ENCODE measurements around the gene ARHGAP31. TPM values are rescaled to one million over a fixed set of nuclear protein-coding genes. Genes with fewer than 3 reads are reported as not detected.

ARHGAP31 gene
- total RNA-seq, 4 donors from 2014 or later, result 19.8 to 28.7 (median 22.6) TPM

GRCh38 chr3:119290613-119291012, 3.6 kb upstream of the ARHGAP31 start:
- no peak for ATAC-seq
- Histone ChIP-seq H3K4me3 (no peak overlapping the region), H3K4me1 (peaks cover 0 to 20% (median 5%) of the 10 kb centered on the region in 3 donors), H3K9me3 (peaks cover 0 to 4% (median 0%) of the 10 kb centered on the region in 3 donors), H3K27me3 (no peaks in the 10 kb centered on the region), H3K36me3 (no peaks in the 10 kb centered on the region), H3K27ac (no peak overlapping the region)
- TF ChIP-seq POLR2A (IDR thresholded peaks at IDR 0.05), result no peak
- no peak for TF ChIP-seq CTCF (IDR thresholded peaks at IDR 0.05)
- TF ChIP-seq POLR2AphosphoS5 (IDR thresholded peaks at IDR 0.05), result no peak
- TF ChIP-seq EP300 (IDR thresholded peaks at IDR 0.05), result no peak

GRCh38 chr3:119291062-119291700, 3.0 kb upstream of the ARHGAP31 start:
- no peak overlapping the region for H3K27ac ChIP-seq
- no peak for ATAC-seq
- H3K36me3 ChIP-seq, result no peaks in the 10 kb centered on the region
- whole genome bisulfite sequencing, 2 donors (ENCODE audit: low coverage in 1 of 2), result 83 to 84% methylated on average over 6 to 7 of the region's 7 CpGs
- peaks cover 0 to 25% (median 6%) of the 10 kb centered on the region in 3 donors for H3K4me1 ChIP-seq
- H3K9me3 ChIP-seq, result peaks cover 0 to 4% (median 0%) of the 10 kb centered on the region in 3 donors
- no peak overlapping the region for H3K4me3 ChIP-seq
- H3K27me3 ChIP-seq, result no peaks in the 10 kb centered on the region
- no peak for TF ChIP-seq EP300 (IDR thresholded peaks at IDR 0.05)
- TF ChIP-seq CTCF (IDR thresholded peaks at IDR 0.05), result no peak
- TF ChIP-seq POLR2A (IDR thresholded peaks at IDR 0.05), result no peak
- TF ChIP-seq POLR2AphosphoS5 (IDR thresholded peaks at IDR 0.05), result no peak

DNA sequence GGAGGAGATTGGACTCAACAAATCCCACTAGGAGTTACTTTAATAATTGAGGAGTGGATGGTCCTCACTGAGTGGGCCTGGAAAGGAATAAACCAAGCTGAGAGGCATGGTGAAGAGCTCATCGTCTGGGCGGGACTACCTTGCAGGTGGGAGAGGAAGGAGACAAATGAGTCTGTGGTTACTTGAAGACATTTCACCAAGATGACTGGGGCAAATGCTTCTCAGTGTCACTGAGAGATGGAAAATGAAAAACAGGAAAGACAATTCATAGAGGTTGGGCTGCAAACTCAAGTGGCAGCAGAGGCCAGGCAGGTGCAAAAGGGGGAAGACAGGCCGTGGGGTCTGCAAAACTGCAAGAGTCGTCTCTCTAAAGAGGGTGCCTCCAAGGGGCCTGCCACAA, 1.5 kb upstream of the ARHGAP31 start:
- H3K27me3 ChIP-seq, result no peaks in the 10 kb centered on the region
- ATAC-seq, result no peak
- H3K27ac ChIP-seq, result peak overlapping the region in 2 of 4 donors; percentile 95 to 96
- H3K4me1 ChIP-seq, result peaks cover 0 to 40% (median 13%) of the 10 kb centered on the region in 3 donors
- no peak for TF ChIP-seq CTCF (IDR thresholded peaks at IDR 0.05)
- TF ChIP-seq EP300 (IDR thresholded peaks at IDR 0.05), result no peak
- no peak for TF ChIP-seq POLR2A (IDR thresholded peaks at IDR 0.05)
- no peak for TF ChIP-seq POLR2AphosphoS5 (IDR thresholded peaks at IDR 0.05)
- WGBS, 2 donors (ENCODE audit: low coverage in 1 of 2), result 71 to 80% methylated on average over 3 to 4 of the region's 4 CpGs
- no peak overlapping the region for H3K4me3 ChIP-seq
- H3K36me3 ChIP-seq, result no peaks in the 10 kb centered on the region
- H3K9me3 ChIP-seq, result peaks cover 0 to 2% (median 0%) of the 10 kb centered on the region in 3 donors

DNA sequence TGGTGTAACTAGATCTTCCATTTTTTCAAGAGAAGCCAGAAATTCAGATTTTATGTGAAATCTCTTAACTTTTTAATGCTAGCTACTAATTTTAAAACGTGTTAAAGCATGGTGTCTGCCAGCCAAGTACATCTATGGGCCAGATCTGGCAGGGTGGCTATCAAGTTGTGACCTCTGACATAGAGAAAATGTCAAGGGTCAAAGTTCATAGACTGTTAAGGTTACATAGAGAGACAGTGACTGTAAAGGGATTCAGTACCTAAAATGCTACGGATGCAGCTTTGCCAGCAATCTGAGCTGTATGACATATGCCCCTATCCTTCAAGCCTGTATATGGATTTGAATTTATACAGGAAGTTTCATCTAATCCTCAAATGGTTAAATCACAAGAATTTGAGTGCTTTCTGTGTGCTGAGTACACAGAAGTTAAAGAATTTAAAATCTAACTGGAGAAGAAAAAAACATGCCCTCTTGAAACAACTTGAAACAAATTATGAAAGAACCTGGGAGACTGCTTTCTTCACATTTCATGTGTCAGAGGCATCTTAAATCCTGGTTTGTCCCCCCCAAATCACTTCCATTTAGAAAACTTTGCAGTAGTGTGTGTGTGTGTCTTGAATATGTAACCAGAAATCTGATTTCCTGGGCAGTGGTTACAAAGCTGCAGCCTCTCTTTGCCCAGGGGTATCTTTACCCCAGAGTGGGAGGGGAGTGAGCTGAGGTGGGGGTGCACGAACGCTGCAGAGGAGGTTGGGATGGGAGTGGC, 895 bp upstream of the ARHGAP31 start:
- peaks cover 0 to 46% (median 13%) of the 10 kb centered on the region in 3 donors for H3K4me1 ChIP-seq
- TF ChIP-seq EP300 (IDR thresholded peaks at IDR 0.05) (no peak), POLR2AphosphoS5 (IDR thresholded peaks at IDR 0.05) (no peak), CTCF (IDR thresholded peaks at IDR 0.05) (no peak), POLR2A (IDR thresholded peaks at IDR 0.05) (no peak)
- no peaks in the 10 kb centered on the region for H3K9me3 ChIP-seq
- H3K27me3 ChIP-seq, result no peaks in the 10 kb centered on the region
- H3K4me3 ChIP-seq, result peak overlapping the region; percentile 55 to 90
- peak overlapping the region; percentile 61 to 96 (median 91) for H3K27ac ChIP-seq
- ATAC-seq, result peak; percentile 8
- 11 to 31% methylated on average over 2 to 4 of the region's 4 CpGs for WGBS, 2 donors (ENCODE audit: low coverage in 1 of 2)
- H3K36me3 ChIP-seq, result peaks cover 0 to 6% of the 10 kb centered on the region in 2 donors

All from gastroesophageal sphincter (tissue), 4 donors.